Osteocyte (in vitro differentiated cells): ENCODE results near the gene PCGF1. TPM values are rescaled to one million over a fixed set of nuclear protein-coding genes. Genes with fewer than 3 reads are reported as not detected.

Experiments used
- DNase-seq: peaks from one replicate; pipeline ENCODE4 v3.0.0; 2021; ENCODE audit warnings: mixed read lengths; ENCODE audit not compliant: unreplicated experiment; ENCODE audit errors: extremely low spot score
- H3K27ac Mint-ChIP-seq: one replicate; pipeline ENCODE4 v1.8.0; 2021; ENCODE audit warnings: mild to moderate bottlenecking, mixed read lengths; ENCODE audit not compliant: unreplicated experiment
- H3K27me3 Mint-ChIP-seq: one replicate; pipeline ENCODE4 v1.8.0; 2021; ENCODE audit warnings: mixed read lengths; ENCODE audit not compliant: unreplicated experiment
- H3K36me3 Mint-ChIP-seq: one replicate; pipeline ENCODE4 v1.8.0; 2021; ENCODE audit warnings: mixed read lengths; ENCODE audit not compliant: unreplicated experiment
- H3K4me1 Mint-ChIP-seq: one replicate; pipeline ENCODE4 v1.8.0; 2021; ENCODE audit warnings: mixed read lengths; ENCODE audit not compliant: unreplicated experiment
- H3K4me3 Mint-ChIP-seq: one replicate; pipeline ENCODE4 v1.8.0; 2021; ENCODE audit warnings: mild to moderate bottlenecking, moderate library complexity, mixed read lengths; ENCODE audit not compliant: unreplicated experiment
- H3K9me3 Mint-ChIP-seq: one replicate; pipeline ENCODE4 v1.8.0; 2021; ENCODE audit warnings: mixed read lengths; ENCODE audit not compliant: unreplicated experiment
- total RNA-seq: library from RNA; stranded (reverse); gene quantifications from 2 replicates; pipeline ENCODE4 v1.2.1, GENCODE V29; 2021
- TF ChIP-seq, protein P1 (sequence below): fragments of 200-600 bp; sonication (generic); IDR thresholded peaks from 2 replicates; pipeline ENCODE4 v1.5.0; 2021; ENCODE audit warnings: antibody characterized with exemption, mild to moderate bottlenecking, moderate library complexity

PCGF1 gene
- total RNA-seq, 1 donor from 2014 or later = 32.5 TPM

DNA sequence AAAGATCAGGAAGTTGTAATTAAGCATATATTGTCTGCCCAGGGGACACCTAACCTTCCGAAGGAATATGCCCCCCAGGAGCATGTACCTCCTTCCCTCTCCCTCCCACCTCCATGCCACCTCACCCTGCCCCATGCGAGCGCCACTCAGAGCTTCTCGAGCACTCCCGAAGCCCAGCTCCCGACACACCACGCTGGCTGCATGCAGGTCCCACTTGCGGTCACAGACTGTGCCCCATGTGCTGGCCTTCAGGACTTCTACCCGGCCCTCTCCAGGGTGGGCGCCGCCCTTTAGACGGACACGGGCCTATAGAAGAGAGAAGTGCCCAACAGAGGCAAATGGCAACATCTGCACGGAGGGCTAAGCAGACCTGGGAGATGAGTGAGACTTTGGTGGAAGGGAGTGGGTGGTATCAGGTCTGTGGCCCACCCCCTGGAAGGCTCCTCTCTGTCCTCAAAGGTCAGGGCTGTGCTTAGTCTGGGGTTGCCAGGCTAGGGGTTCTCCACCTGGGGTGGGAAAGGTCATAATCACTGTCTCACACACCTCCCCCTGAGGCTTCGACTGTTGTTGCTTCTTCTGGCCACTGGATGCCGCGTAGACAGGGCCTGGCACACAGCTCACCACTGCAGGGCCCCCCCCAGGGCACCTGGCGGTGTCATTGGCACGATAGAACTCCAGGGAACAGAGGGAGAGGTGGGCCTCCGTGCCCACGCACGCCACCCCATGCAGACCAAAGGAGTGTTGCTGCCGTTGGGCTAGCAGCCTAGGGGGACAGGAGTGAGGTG, 28.9 kb upstream of the PCGF1 start:
- Mint-ChIP-seq H3K9me3 (no peaks in the 10 kb centered on the region), H3K27ac (no peak overlapping the region), H3K36me3 (peaks cover 6% of the 10 kb centered on the region), H3K27me3 (no peaks in the 10 kb centered on the region), H3K4me3 (no peak overlapping the region), H3K4me1 (peaks cover 7% of the 10 kb centered on the region)
- TF ChIP-seq, protein P1, sequence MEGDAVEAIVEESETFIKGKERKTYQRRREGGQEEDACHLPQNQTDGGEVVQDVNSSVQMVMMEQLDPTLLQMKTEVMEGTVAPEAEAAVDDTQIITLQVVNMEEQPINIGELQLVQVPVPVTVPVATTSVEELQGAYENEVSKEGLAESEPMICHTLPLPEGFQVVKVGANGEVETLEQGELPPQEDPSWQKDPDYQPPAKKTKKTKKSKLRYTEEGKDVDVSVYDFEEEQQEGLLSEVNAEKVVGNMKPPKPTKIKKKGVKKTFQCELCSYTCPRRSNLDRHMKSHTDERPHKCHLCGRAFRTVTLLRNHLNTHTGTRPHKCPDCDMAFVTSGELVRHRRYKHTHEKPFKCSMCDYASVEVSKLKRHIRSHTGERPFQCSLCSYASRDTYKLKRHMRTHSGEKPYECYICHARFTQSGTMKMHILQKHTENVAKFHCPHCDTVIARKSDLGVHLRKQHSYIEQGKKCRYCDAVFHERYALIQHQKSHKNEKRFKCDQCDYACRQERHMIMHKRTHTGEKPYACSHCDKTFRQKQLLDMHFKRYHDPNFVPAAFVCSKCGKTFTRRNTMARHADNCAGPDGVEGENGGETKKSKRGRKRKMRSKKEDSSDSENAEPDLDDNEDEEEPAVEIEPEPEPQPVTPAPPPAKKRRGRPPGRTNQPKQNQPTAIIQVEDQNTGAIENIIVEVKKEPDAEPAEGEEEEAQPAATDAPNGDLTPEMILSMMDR = no peak
- no peak for DNase-seq

DNA sequence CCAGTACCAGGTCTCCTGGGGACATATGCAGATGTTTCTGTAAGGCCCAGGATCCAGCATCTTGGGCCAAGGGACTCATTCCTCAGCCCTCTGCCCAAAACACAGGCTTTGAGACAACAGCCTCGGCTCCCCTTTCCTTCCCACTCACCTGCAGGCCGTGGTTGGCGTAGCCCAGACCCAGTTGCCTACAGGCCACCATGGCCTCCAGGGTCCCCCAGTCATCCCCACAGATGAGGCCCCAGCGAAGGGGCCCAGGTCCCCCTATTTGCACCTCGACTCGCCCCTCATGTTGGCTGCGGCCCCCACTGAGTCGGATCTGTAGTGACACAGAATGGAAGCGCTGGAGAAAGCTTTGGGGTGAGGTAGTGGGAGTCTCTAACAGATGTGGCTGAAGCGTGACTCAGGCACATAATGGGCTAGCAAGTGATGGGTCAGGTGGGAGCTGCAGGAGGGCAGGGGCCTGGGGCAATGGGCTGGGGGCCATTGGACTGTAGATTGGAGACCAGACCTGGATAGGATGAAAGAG, 28.0 kb upstream of the PCGF1 start:
- Mint-ChIP-seq H3K27me3 (no peaks in the 10 kb centered on the region), H3K27ac (no peak overlapping the region), H3K4me3 (no peak overlapping the region), H3K9me3 (no peaks in the 10 kb centered on the region), H3K36me3 (peaks cover 2% of the 10 kb centered on the region), H3K4me1 (peaks cover 16% of the 10 kb centered on the region)
- TF ChIP-seq, protein P1 = no peak
- DNase-seq = no peak

DNA sequence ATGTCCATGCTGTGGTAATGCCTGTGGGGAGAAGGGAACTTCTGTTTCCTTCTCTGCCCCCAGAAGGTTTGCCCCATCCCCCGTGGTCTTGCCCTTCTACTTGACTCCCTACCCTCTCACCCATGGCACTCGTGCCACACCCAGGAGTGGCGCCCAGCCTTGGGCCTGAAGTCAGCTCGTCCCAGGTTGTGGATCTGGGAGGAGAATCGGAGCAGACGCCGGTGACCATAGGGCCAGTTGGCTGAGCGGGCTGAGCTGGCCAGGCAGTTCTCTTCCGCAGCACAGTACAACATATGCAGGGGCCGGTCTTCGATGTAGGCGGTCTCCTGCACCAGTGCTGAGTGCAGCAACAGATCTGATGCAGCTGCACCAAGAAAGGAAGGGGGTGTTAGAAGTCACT, 26.9 kb upstream of the PCGF1 start:
- H3K36me3 Mint-ChIP-seq = peaks cover 2% of the 10 kb centered on the region
- DNase-seq = no peak
- no peaks in the 10 kb centered on the region for H3K27me3 Mint-ChIP-seq
- H3K27ac Mint-ChIP-seq = no peak overlapping the region
- H3K4me1 Mint-ChIP-seq = peaks cover 17% of the 10 kb centered on the region
- no peak overlapping the region for H3K4me3 Mint-ChIP-seq
- no peaks in the 10 kb centered on the region for H3K9me3 Mint-ChIP-seq
- TF ChIP-seq, protein P1 = no peak

DNA sequence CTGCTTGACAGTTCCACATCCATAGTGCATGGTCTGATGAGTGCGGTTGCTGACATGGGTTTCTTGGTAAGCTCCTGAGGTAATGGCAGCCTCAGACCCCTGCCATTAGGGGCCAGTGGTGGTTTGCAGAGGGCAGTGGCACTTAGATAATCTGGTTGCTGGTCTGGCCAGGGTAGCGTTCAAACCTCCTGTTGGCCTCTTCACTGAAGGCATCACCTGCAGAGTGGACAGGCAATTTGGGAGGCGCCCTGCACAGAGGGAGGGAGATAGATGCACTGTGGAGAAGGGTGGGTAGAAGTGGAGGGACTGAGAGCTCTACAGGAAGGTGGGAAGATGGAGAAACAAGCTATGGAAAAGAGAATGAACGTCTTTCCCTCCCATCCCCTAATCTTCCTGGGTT, 26.0 kb upstream of the PCGF1 start:
- Mint-ChIP-seq H3K4me1 (peaks cover 23% of the 10 kb centered on the region), H3K4me3 (no peak overlapping the region), H3K36me3 (peaks cover 2% of the 10 kb centered on the region), H3K9me3 (no peaks in the 10 kb centered on the region), H3K27ac (no peak overlapping the region), H3K27me3 (no peaks in the 10 kb centered on the region)
- DNase-seq = no peak
- TF ChIP-seq, protein P1 = no peak

DNA sequence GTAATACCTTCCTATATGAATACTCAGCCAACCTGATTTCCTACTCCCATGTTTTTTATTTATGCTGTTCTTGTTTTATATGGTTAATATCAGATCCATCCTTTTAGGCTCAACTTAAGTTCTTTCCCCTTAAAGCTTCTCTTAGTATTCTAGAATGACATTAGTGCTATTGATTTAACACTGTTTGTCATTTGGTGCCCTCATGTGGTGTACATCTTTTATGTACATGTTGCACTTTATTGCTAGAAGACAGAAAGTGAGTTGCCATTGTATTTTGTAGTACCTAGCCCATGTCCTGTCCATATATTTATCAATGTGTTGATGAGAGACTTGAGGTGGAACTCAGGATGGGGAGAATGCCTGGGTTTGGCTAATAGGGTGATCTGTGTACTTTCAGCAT, 24.7 kb upstream of the PCGF1 start:
- H3K27ac Mint-ChIP-seq = peak overlapping the region; percentile 61
- no peaks in the 10 kb centered on the region for H3K9me3 Mint-ChIP-seq
- TF ChIP-seq, protein P1 = peak; percentile 49
- H3K4me1 Mint-ChIP-seq = peaks cover 28% of the 10 kb centered on the region
- DNase-seq = no peak
- peaks cover 5% of the 10 kb centered on the region for H3K36me3 Mint-ChIP-seq
- no peaks in the 10 kb centered on the region for H3K27me3 Mint-ChIP-seq
- no peak overlapping the region for H3K4me3 Mint-ChIP-seq
